A549 (cell line): ENCODE data around the gene BGLAP. TPM values are rescaled to one million over a fixed set of nuclear protein-coding genes. Genes with fewer than 3 reads are reported as not detected.

Experiments
- ATAC-seq, 2 experiments: fragments of 200-7000 bp in 1 of 2; fragments of >200 bp in 1 of 2; cut with Nextera tagmentation in 1 of 2; cut with Tn5 transposase in 1 of 2; 3 replicates each; pipeline versions ENCODE4 v1.8.0 to v1.9.1; 2018 to 2020; ENCODE audit warnings: mild to moderate bottlenecking in 1 of 2, moderate library complexity in 1 of 2
- CTCF ChIA-PET: fragments of 300-600 bp; sonication (Branson Sonifier 250); formaldehyde crosslinking; extraction: SDS; loops from one replicate; lab custom pipeline; 2021; ENCODE audit warnings: antibody characterized with exemption, inconsistent platforms; lab: Yijun Ruan, JAX
- POLR2A ChIA-PET: fragments of 350-600 bp; formaldehyde crosslinking; extraction: SDS; loops from one replicate; lab custom pipeline; 2021; ENCODE audit warnings: antibody characterized with exemption, inconsistent platforms; lab: Yijun Ruan, JAX
- DNase-seq, 2 experiments: peaks; one replicate each; pipeline versions ENCODE4 v3.0.0 to v3.0.0-alpha.2; 2011 to 2016; ENCODE audit warnings: low read depth in 1 of 2, low spot score in 1 of 2
- FAIRE-seq: peaks from 2 replicates; lab custom pipeline; 2011; peaks lifted over from hg19 to GRCh38; lab: Jason Lieb, UNC
- H3K27ac ChIP-seq, 2 experiments: fragments of >200 bp; sonication (Bioruptor Twin); formaldehyde crosslinking; 3 replicates each; pipeline ENCODE4 v1.5.1; 2016 to 2017
- H3K4me1 ChIP-seq: fragments of >200 bp; sonication (Bioruptor Twin); formaldehyde crosslinking; 3 replicates; pipeline ENCODE4 v1.6.1; 2016
- H3K4me2 ChIP-seq: fragments of >200 bp; sonication (Bioruptor Twin); formaldehyde crosslinking; 3 replicates; pipeline ENCODE4 v1.6.1; 2016
- H3K4me3 ChIP-seq: fragments of >200 bp; sonication (Bioruptor Twin); formaldehyde crosslinking; 3 replicates; pipeline ENCODE4 v1.5.1; 2016
- H3K9me3 ChIP-seq: fragments of >200 bp; sonication (Bioruptor Twin); formaldehyde crosslinking; 3 replicates; pipeline ENCODE4 v1.6.1; 2016
- CBX2 ChIP-seq: fragments of 200-600 bp; sonication (generic); IDR thresholded peaks from 2 replicates; pipeline ENCODE4 v1.6.1; 2016; ENCODE audit warnings: low read depth, mild to moderate bottlenecking, borderline replicate concordance
- CEBPB ChIP-seq, 2 experiments: fragments of >200 bp in 1 of 2; sonication (Bioruptor Twin) in 1 of 2; formaldehyde crosslinking in 1 of 2; IDR thresholded peaks; 2 replicates each; pipeline ENCODE4 v1.6.1; 2012 to 2016
- CHD2 ChIP-seq: fragments of 150-350 bp; IDR thresholded peaks from 2 replicates; pipeline ENCODE4 v1.6.1; 2014; ENCODE audit warnings: low read length; ENCODE audit not compliant: partially characterized antibody
- CHD4 ChIP-seq: fragments of 200-600 bp; sonication (generic); IDR thresholded peaks from 2 replicates; pipeline ENCODE4 v1.6.1; 2016; ENCODE audit warnings: antibody characterized with exemption, mild to moderate bottlenecking, borderline replicate concordance
- EP300 ChIP-seq, 2 experiments: fragments of >200 bp; sonication (Bioruptor Twin); formaldehyde crosslinking; IDR thresholded peaks; 2 replicates in 1 of 2; 3 replicates in 1 of 2; pipeline ENCODE4 v1.6.1; 2016 to 2017
- FOXS1 ChIP-seq: fragments of 250-450 bp; sonication (Bioruptor Pico); IDR thresholded peaks from 2 replicates; pipeline ENCODE4 v1.5.0; 2020; ENCODE audit warnings: mild to moderate bottlenecking, moderate library complexity
- GATA3 ChIP-seq: IDR thresholded peaks from 2 replicates; pipeline ENCODE4 v1.6.1; 2012; ENCODE audit warnings: borderline replicate concordance
- HOXB5 ChIP-seq: fragments of 250-450 bp; sonication (Bioruptor Pico); IDR thresholded peaks from 2 replicates; pipeline ENCODE4 v1.5.0; 2020; ENCODE audit warnings: mild to moderate bottlenecking, moderate library complexity
- JUNB ChIP-seq: fragments of >200 bp; sonication (Bioruptor Twin); formaldehyde crosslinking; IDR thresholded peaks from 2 replicates; pipeline ENCODE4 v1.6.1; 2016
- KDM5A ChIP-seq: fragments of 200-600 bp; sonication (generic); IDR thresholded peaks from 2 replicates; pipeline ENCODE4 v1.6.1; 2016; ENCODE audit warnings: antibody characterized with exemption, mild to moderate bottlenecking
- MYC ChIP-seq: IDR thresholded peaks from 2 replicates; pipeline ENCODE4 v1.6.1; 2012; ENCODE audit warnings: mild to moderate bottlenecking, inconsistent platforms, low read length, improper control_type of control experiment, borderline replicate concordance
- NR3C1 ChIP-seq: fragments of >200 bp; sonication (Bioruptor Twin); formaldehyde crosslinking; IDR thresholded peaks from 3 replicates; pipeline ENCODE4 v1.6.1; 2017
- PHF8 ChIP-seq: fragments of 200-600 bp; sonication (generic); IDR thresholded peaks from 2 replicates; pipeline ENCODE4 v1.6.1; 2016; ENCODE audit warnings: low read depth, mild to moderate bottlenecking, antibody characterized with exemption, moderate library complexity, borderline replicate concordance
- POLR2AphosphoS2 ChIP-seq: conservative IDR thresholded peaks from 2 replicates; pipeline ENCODE4 v1.6.1; 2012; ENCODE audit warnings: low read length, improper control_type of control experiment, inconsistent platforms
- RARB ChIP-seq: fragments of 250-450 bp; sonication (Bioruptor Pico); IDR thresholded peaks from 2 replicates; pipeline ENCODE4 v1.8.0; 2021; ENCODE audit warnings: mild to moderate bottlenecking, moderate library complexity
- RCOR1 ChIP-seq: fragments of 150-350 bp; IDR thresholded peaks from 2 replicates; pipeline ENCODE4 v1.6.1; 2014; ENCODE audit warnings: antibody characterized with exemption, low read length, low read depth
- SMC3 ChIP-seq: fragments of >200 bp; sonication (Bioruptor Twin); formaldehyde crosslinking; IDR thresholded peaks from 3 replicates; pipeline ENCODE4 v1.6.1; 2018; ENCODE audit warnings: inconsistent platforms
- TFCP2L1 ChIP-seq: fragments of 250-450 bp; sonication (Bioruptor Pico); IDR thresholded peaks from 2 replicates; pipeline ENCODE4 v1.5.0; 2021; ENCODE audit warnings: mild to moderate bottlenecking
- TP53 ChIP-seq: fragments of 250-450 bp; sonication (Bioruptor Pico); IDR thresholded peaks from 2 replicates; pipeline ENCODE4 v1.5.0; 2021; ENCODE audit warnings: mild to moderate bottlenecking, moderate library complexity
- ZFP36 ChIP-seq: fragments of 450-650 bp; IDR thresholded peaks from 2 replicates; pipeline ENCODE4 v1.6.1; 2014; ENCODE audit warnings: borderline replicate concordance; ENCODE audit not compliant: partially characterized antibody
- WGBS: methylation state at CpG from one replicate; pipeline ENCODE4 v1.1.6; 2017; ENCODE audit errors: missing lambda C conversion rate; 5-methylcytosine and 5-hydroxymethylcytosine counted together
- polyA plus RNA-seq, 4 experiments: library from polyadenylated mRNA; depleted of rRNA in 3 of 4; stranded (reverse); fragments of >200 nt; fragmentation: RNase III in 1 of 4; extraction: RNeasy Plus Mini Kit Qiagen cat#74134 plus additional on column Dnase treatment in 1 of 4; gene quantifications; 2 replicates in 3 of 4; 3 replicates in 1 of 4; pipeline ENCODE4 v1.2.3, GENCODE V29; 2011 to 2017
- TF ChIP-seq, protein P1 (sequence below): IDR thresholded peaks from 2 replicates; pipeline ENCODE4 v1.6.1; 2012
- TF ChIP-seq, protein P2 (sequence below): fragments of 250-450 bp; sonication (Bioruptor Pico); IDR thresholded peaks from 2 replicates; pipeline ENCODE4 v1.5.0; 2020; ENCODE audit warnings: low read depth, mild to moderate bottlenecking, moderate library complexity
- TF ChIP-seq, protein P3 (sequence below): fragments of 200-600 bp; sonication (generic); IDR thresholded peaks from 2 replicates; pipeline ENCODE4 v1.6.1; 2016; ENCODE audit warnings: antibody characterized with exemption, mild to moderate bottlenecking, moderate library complexity
- TF ChIP-seq, protein P4 (sequence below): fragments of >200 bp; sonication (Bioruptor Twin); formaldehyde crosslinking; IDR thresholded peaks from 2 replicates; pipeline ENCODE4 v1.6.1; 2016
- TF ChIP-seq, protein P5 (sequence below): fragments of >200 bp; sonication (Bioruptor Twin); formaldehyde crosslinking; IDR thresholded peaks from 3 replicates; pipeline ENCODE4 v1.6.1; 2016

BGLAP gene
- polyA plus RNA-seq, 2 of the 4 experiments (the other 2 are of a cell fraction): 0.12 to 0.23 TPM

DNA sequence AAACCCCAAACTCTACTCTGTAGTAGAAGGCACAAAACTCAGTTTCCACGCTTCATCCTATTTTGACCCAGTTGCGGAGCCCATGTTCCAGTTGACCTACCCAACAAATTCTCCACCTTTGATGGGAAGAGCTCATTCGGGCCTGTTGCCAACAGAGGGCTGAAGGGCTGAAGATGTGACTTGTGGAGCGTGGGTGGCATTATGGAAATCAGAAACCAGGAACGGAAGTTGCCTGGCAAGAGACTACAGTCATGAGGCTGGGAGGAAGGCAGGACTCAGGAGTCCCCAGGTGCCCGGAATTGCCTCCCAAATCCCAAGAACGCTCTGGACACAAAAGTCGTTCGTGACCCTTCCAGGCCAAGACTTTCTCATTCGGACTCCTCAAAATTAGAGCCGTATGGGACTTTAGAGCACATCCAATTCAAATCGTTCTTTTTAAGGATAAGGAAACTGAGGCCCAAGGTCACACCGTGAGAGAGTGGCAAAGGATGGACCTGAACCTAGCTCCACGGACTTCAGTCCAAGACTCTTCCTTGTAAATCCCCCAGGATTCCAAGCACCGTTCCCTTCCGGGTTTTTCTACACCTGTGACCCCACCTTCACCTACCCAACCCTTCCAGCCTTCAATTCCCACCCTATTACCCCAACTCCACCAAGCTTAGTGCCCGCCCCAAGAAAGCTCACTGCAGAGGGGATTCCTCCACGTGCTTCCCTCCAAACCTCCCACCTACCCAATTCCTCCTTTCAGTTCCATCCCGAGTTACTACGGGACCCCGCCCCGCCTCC lies 39.9 kb downstream of the BGLAP start:
- FAIRE-seq: no peak
- CTCF ChIA-PET: interaction anchor here (0.6 to 3.1 kb wide), 10 partner anchors 10 to 191 kb away, joined by 3 to 9 read pairs (median 3); partner anchors contain the start of gene SLC25A44
- TF ChIP-seq, protein P1, sequence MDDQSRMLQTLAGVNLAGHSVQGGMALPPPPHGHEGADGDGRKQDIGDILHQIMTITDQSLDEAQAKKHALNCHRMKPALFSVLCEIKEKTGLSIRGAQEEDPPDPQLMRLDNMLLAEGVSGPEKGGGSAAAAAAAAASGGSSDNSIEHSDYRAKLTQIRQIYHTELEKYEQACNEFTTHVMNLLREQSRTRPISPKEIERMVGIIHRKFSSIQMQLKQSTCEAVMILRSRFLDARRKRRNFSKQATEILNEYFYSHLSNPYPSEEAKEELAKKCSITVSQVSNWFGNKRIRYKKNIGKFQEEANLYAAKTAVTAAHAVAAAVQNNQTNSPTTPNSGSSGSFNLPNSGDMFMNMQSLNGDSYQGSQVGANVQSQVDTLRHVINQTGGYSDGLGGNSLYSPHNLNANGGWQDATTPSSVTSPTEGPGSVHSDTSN: no peak
- TF ChIP-seq HOXB5: no peak
- no peak for TF ChIP-seq SMC3
- TF ChIP-seq, protein P2, sequence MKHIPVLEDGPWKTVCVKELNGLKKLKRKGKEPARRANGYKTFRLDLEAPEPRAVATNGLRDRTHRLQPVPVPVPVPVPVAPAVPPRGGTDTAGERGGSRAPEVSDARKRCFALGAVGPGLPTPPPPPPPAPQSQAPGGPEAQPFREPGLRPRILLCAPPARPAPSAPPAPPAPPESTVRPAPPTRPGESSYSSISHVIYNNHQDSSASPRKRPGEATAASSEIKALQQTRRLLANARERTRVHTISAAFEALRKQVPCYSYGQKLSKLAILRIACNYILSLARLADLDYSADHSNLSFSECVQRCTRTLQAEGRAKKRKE (CRISPR knock-in tag): no peak
- TF ChIP-seq, protein P3, sequence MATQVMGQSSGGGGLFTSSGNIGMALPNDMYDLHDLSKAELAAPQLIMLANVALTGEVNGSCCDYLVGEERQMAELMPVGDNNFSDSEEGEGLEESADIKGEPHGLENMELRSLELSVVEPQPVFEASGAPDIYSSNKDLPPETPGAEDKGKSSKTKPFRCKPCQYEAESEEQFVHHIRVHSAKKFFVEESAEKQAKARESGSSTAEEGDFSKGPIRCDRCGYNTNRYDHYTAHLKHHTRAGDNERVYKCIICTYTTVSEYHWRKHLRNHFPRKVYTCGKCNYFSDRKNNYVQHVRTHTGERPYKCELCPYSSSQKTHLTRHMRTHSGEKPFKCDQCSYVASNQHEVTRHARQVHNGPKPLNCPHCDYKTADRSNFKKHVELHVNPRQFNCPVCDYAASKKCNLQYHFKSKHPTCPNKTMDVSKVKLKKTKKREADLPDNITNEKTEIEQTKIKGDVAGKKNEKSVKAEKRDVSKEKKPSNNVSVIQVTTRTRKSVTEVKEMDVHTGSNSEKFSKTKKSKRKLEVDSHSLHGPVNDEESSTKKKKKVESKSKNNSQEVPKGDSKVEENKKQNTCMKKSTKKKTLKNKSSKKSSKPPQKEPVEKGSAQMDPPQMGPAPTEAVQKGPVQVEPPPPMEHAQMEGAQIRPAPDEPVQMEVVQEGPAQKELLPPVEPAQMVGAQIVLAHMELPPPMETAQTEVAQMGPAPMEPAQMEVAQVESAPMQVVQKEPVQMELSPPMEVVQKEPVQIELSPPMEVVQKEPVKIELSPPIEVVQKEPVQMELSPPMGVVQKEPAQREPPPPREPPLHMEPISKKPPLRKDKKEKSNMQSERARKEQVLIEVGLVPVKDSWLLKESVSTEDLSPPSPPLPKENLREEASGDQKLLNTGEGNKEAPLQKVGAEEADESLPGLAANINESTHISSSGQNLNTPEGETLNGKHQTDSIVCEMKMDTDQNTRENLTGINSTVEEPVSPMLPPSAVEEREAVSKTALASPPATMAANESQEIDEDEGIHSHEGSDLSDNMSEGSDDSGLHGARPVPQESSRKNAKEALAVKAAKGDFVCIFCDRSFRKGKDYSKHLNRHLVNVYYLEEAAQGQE: no peak
- TF ChIP-seq CEBPB (IDR thresholded peaks at IDR 0.05): no peak
- no peak for TF ChIP-seq FOXS1
- TF ChIP-seq ZFP36: no peak
- TF ChIP-seq PHF8: no peak
- TF ChIP-seq, protein P4, sequence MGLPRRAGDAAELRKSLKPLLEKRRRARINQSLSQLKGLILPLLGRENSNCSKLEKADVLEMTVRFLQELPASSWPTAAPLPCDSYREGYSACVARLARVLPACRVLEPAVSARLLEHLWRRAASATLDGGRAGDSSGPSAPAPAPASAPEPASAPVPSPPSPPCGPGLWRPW: no peak
- TF ChIP-seq NR3C1: no peak
- no peak for TF ChIP-seq RCOR1
- TF ChIP-seq KDM5A: no peak
- TF ChIP-seq POLR2AphosphoS2: no peak
- TF ChIP-seq CHD4: no peak
- TF ChIP-seq EP300 (IDR thresholded peaks at IDR 0.05): no peak
- TF ChIP-seq CBX2: no peak
- H3K4me1 ChIP-seq: peaks cover 21% of the 10 kb centered on the region
- H3K4me2 ChIP-seq: peak overlapping the region; percentile 100
- H3K9me3 ChIP-seq: no peaks in the 10 kb centered on the region
- POLR2A ChIA-PET: interaction anchor here (0.8 to 2.6 kb wide), 10 partner anchors 10 to 168 kb away, joined by 3 to 19 read pairs (median 6); partner anchors contain the start of genes CCT3, GLMP, PMF1 and TSACC
- H3K4me3 ChIP-seq: peak overlapping the region; percentile 83
- 11% methylated on average over 22 of the region's 22 CpGs for WGBS
- peak in 1 of 2 experiments; percentile 53 for DNase-seq
- ATAC-seq: peak; percentile 56 to 58
- peak overlapping the region; percentile 90 to 95 for H3K27ac ChIP-seq

DNA sequence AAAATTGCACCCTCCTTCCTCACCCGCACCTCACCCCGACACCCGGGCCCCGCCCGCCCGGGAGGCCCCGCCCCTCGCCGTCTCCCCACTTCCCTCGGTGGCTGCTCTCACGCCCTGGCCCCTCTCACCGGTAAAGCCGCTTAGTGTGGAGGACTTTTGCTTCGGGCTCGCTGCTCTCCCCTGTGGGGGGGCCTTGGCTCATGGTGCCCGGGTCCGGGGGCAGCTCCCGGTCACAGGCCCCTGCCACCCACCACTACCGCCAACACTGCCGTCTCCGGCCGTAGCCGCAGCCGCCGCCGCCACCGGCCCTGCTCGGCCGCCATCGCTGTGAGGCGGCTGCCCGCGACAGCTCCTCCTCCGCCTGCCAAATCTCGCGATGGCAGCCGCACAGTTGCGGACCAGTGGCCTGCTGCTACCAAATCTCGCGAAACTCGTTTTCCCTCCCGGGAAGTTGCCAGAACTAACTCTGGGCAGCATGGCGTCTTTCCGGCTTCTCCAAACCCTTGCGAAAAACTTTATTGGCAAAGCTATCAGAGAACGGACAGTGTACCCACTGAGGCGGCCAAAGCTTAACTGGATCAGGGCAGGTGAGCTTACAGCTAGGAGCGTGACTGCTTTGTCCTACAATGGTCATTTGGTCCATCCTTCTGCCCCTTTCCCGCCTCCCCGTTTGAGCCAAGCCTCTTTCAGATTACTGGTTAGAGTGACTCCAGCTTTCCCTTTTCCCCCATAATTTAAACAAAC lies 40.7 kb downstream of the BGLAP start, which contains the start of gene SMG5:
Gene SMG5, minus strand, starts transcription at position 347 of the 744 bp plus-strand sequence. Its CDS starts 145 bp downstream, at position 202.
- peak within 1 kb of the TSS; percentile 90 to 95 for H3K27ac ChIP-seq
- H3K4me1 ChIP-seq: peaks cover 21% of the 10 kb centered on the region
- ChIA-PET CTCF (interaction anchor here (1.0 to 3.1 kb wide), 6 partner anchors 10 to 163 kb away, joined by 3 to 9 read pairs (median 4); no protein-coding TSS in a partner anchor), POLR2A (interaction anchor here (0.5 to 2.6 kb wide), 11 partner anchors 11 to 169 kb away, joined by 3 to 19 read pairs (median 5); partner anchors contain the start of genes CCT3, GLMP, PMF1 and TSACC)
- DNase-seq (peak; percentile 92 to 98), FAIRE-seq (no peak), ATAC-seq (peak; percentile 89 to 97)
- H3K9me3 ChIP-seq: no peaks in the 10 kb centered on the region
- peak within 1 kb of the TSS; percentile 100 for H3K4me2 ChIP-seq
- WGBS: 4% methylated on average over 13 of the region's 50 CpGs
- H3K4me3 ChIP-seq: peak within 1 kb of the TSS; percentile 83
- TF ChIP-seq POLR2AphosphoS2 (no peak), MYC (peak; percentile 78; the same call in 1 of the 2 replicates), CHD4 (no peak), TP53 (CRISPR knock-in tag) (peak; percentile 26; the same call in 1 of the 2 replicates), RARB (CRISPR knock-in tag) (0 out of 2 replicates have a peak, but pooled peaks have one; percentile 28), JUNB (no peak), CHD2 (peak; percentile 98), PHF8 (peak; percentile 98), TFCP2L1 (CRISPR knock-in tag) (peak; percentile 85; the same call in 1 of the 2 replicates), KDM5A (peak; percentile 83), GATA3 (peak; percentile 84)
- TF ChIP-seq, protein P1: peak; percentile 45; the same call in 1 of the 2 replicates
- TF ChIP-seq, protein P5, sequence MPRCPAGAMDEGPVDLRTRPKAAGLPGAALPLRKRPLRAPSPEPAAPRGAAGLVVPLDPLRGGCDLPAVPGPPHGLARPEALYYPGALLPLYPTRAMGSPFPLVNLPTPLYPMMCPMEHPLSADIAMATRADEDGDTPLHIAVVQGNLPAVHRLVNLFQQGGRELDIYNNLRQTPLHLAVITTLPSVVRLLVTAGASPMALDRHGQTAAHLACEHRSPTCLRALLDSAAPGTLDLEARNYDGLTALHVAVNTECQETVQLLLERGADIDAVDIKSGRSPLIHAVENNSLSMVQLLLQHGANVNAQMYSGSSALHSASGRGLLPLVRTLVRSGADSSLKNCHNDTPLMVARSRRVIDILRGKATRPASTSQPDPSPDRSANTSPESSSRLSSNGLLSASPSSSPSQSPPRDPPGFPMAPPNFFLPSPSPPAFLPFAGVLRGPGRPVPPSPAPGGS: peak; percentile 93
